Activated B cell treated with CpG ODN at 0.5 μM for 24 hours (primary cell): Measurements from ENCODE around the gene CCDC159. TPM values are rescaled to one million over a fixed set of nuclear protein-coding genes. Genes with fewer than 3 reads are reported as not detected.

Experiments
- ATAC-seq: fragments of 200-7000 bp; cut with Tn5 transposase; one replicate; pipeline ENCODE4 v1.10.0; 2021; ENCODE audit warnings: low read depth, mild to moderate bottlenecking, moderate library complexity
- CTCF ChIA-PET: fragments of 350-600 bp; sonication (Branson Sonifier 250); formaldehyde crosslinking; loops from one replicate; lab custom pipeline; 2021; ENCODE audit warnings: antibody characterized with exemption; lab: Charles Lee
- POLR2A ChIA-PET: fragments of 350-600 bp; sonication (Branson Sonifier 250); formaldehyde crosslinking; loops from one replicate; lab custom pipeline; 2021; ENCODE audit warnings: antibody characterized with exemption; lab: Charles Lee
- DNase-seq: peaks from one replicate; pipeline ENCODE4 v3.0.0; 2022
- H3K27ac Mint-ChIP-seq: one replicate; pipeline ENCODE4 v1.8.0; 2020; ENCODE audit warnings: mixed read lengths
- H3K27me3 Mint-ChIP-seq: one replicate; pipeline ENCODE4 v1.8.0; 2021; ENCODE audit warnings: mixed read lengths
- H3K36me3 Mint-ChIP-seq: one replicate; pipeline ENCODE4 v1.8.0; 2021; ENCODE audit warnings: low read depth, mixed read lengths
- H3K4me1 Mint-ChIP-seq: one replicate; pipeline ENCODE4 v1.8.0; 2021; ENCODE audit warnings: mixed read lengths
- H3K4me3 Mint-ChIP-seq: one replicate; pipeline ENCODE4 v1.8.0; 2020; ENCODE audit warnings: mild to moderate bottlenecking, mixed read lengths
- H3K9me3 Mint-ChIP-seq: one replicate; pipeline ENCODE4 v1.8.0; 2020; ENCODE audit warnings: mixed read lengths
- CTCF ChIP-seq: fragments of 200-600 bp; IDR thresholded peaks from one replicate; pipeline ENCODE4 v1.8.0; 2022; ENCODE audit warnings: antibody characterized with exemption, mild to moderate bottlenecking
- intact Hi-C: fragments of 100-400 bp; cut with micrococcal nuclease; formaldehyde crosslinking; loops from one replicate; pipeline ENCODE4 v1.15.1; 2024
- total RNA-seq: library from RNA; stranded (reverse); gene quantifications from 2 replicates; pipeline ENCODE4 v1.2.3, GENCODE V29; 2022

CCDC159 gene
- total RNA-seq, 1 donor from 2014 or later: 32.1 TPM

GRCh38 chr19:11397089-11397610 is 50.8 kb downstream of the CCDC159 start:
- ChIA-PET POLR2A (interaction anchor here (0.7 kb wide), 1 partner anchor 17 kb away, joined by 3 read pairs; no protein-coding TSS in a partner anchor), CTCF (no interaction called here)
- no peak overlapping the region for H3K27ac Mint-ChIP-seq
- H3K9me3 Mint-ChIP-seq: no peaks in the 10 kb centered on the region
- H3K36me3 Mint-ChIP-seq: no peaks in the 10 kb centered on the region
- H3K4me1 Mint-ChIP-seq: peaks cover 8% of the 10 kb centered on the region
- intact Hi-C loops: no loop called here
- TF ChIP-seq CTCF: no peak
- H3K4me3 Mint-ChIP-seq: no peak overlapping the region
- H3K27me3 Mint-ChIP-seq: peaks cover 6% of the 10 kb centered on the region
- DNase-seq: no peak
- ATAC-seq: no peak

GRCh38 chr19:11399667-11400066 is 53.3 kb downstream of the CCDC159 start:
- CTCF ChIA-PET: no interaction called here
- POLR2A ChIA-PET: no interaction called here
- no peak for ATAC-seq

GRCh38 chr19:11400798-11401197 is 54.5 kb downstream of the CCDC159 start:
- no peaks in the 10 kb centered on the region for H3K9me3 Mint-ChIP-seq
- ChIA-PET POLR2A (no interaction called here), CTCF (interaction anchor here (1.5 kb wide), 1 partner anchor 20 kb away, joined by 5 read pairs; no protein-coding TSS in a partner anchor)
- DNase-seq (no peak), ATAC-seq (no peak)
- peaks cover 2% of the 10 kb centered on the region for H3K27me3 Mint-ChIP-seq
- intact Hi-C loops: no loop called here
- H3K27ac Mint-ChIP-seq: no peak overlapping the region
- H3K36me3 Mint-ChIP-seq: no peaks in the 10 kb centered on the region
- H3K4me1 Mint-ChIP-seq: no peaks in the 10 kb centered on the region
- no peak for TF ChIP-seq CTCF
- no peak overlapping the region for H3K4me3 Mint-ChIP-seq

More at GRCh38 chr19:11399667-11400066, 53.3 kb downstream of the CCDC159 start:
- peaks cover 6% of the 10 kb centered on the region for H3K27me3 Mint-ChIP-seq
- no peak overlapping the region for H3K27ac Mint-ChIP-seq
- intact Hi-C loops: no loop called here
- no peaks in the 10 kb centered on the region for H3K4me1 Mint-ChIP-seq
- no peak for DNase-seq
- H3K4me3 Mint-ChIP-seq: no peak overlapping the region
- TF ChIP-seq CTCF: no peak
- H3K36me3 Mint-ChIP-seq: no peaks in the 10 kb centered on the region
- H3K9me3 Mint-ChIP-seq: no peaks in the 10 kb centered on the region

- no peaks in the 10 kb centered on the region for H3K27me3 Mint-ChIP-seq
- TF ChIP-seq CTCF: no peak
- intact Hi-C loops: no loop called here
- H3K36me3 Mint-ChIP-seq: no peaks in the 10 kb centered on the region
- no peak for ATAC-seq
- ChIA-PET CTCF (interaction anchor here (0.9 to 1.5 kb wide), 2 partner anchors 21 to 81 kb away, joined by 3 to 5 read pairs; no protein-coding TSS in a partner anchor), POLR2A (no interaction called here)
- H3K4me3 Mint-ChIP-seq: no peak overlapping the region
- peaks cover 5% of the 10 kb centered on the region for H3K4me1 Mint-ChIP-seq
- DNase-seq: no peak
- H3K27ac Mint-ChIP-seq: no peak overlapping the region
- no peaks in the 10 kb centered on the region for H3K9me3 Mint-ChIP-seq
These were observed 55.7 kb downstream of the CCDC159 start for GRCh38 chr19:11401808-11402543.

Other genes with a start within 250 kb of the CCDC159 start
- gene SPC24, start 190.7 kb upstream of the CCDC159 start, total RNA-seq: 0.98 and 1.3 TPM in 2 replicates
- gene KANK2, start 149.0 kb upstream of the CCDC159 start, total RNA-seq: 2.3 and 3.3 TPM in 2 replicates
- not detected in 2 replicates for gene ANGPTL8, start 106.9 kb upstream of the CCDC159 start, total RNA-seq
- 7.7 and 9.6 TPM in 2 replicates for gene DOCK6, start 84.0 kb upstream of the CCDC159 start, total RNA-seq
- gene TSPAN16, start 50.4 kb upstream of the CCDC159 start, total RNA-seq: not detected in 2 replicates
- 4.5 and 6.2 TPM in 2 replicates for gene RAB3D, start 6.9 kb upstream of the CCDC159 start, total RNA-seq
- gene TMEM205, start 251 bp upstream of the CCDC159 start, total RNA-seq: 61.8 and 68.1 TPM in 2 replicates
- 1.5 and 2.2 TPM in 2 replicates for gene PLPPR2, start 8.9 kb downstream of the CCDC159 start, total RNA-seq
- gene SWSAP1, start 28.1 kb downstream of the CCDC159 start, total RNA-seq: 4.3 and 5.1 TPM in 2 replicates
- gene EPOR, start 37.8 kb downstream of the CCDC159 start, total RNA-seq: 1.8 and 2.5 TPM in 2 replicates
- gene RGL3, start 72.8 kb downstream of the CCDC159 start, total RNA-seq: 0.32 and 0.33 TPM in 2 replicates
- 0.29 TPM in 1 of 2 replicates, not detected in the other for gene ODAD3, start 88.6 kb downstream of the CCDC159 start, total RNA-seq
- 287 and 289 TPM in 2 replicates for gene PRKCSH, start 89.1 kb downstream of the CCDC159 start, total RNA-seq
- not detected in 2 replicates for gene ELAVL3, start 134.5 kb downstream of the CCDC159 start, total RNA-seq
- 10.3 and 14.1 TPM in 2 replicates for gene ZNF653, start 159.3 kb downstream of the CCDC159 start, total RNA-seq
- gene ECSIT, start 182.6 kb downstream of the CCDC159 start, total RNA-seq: 49.3 and 54.2 TPM in 2 replicates
- gene CNN1, start 192.3 kb downstream of the CCDC159 start, total RNA-seq: not detected in 2 replicates
- gene ELOF1, start 212.7 kb downstream of the CCDC159 start, total RNA-seq: 61.7 and 66.1 TPM in 2 replicates
- 47.6 and 50.9 TPM in 2 replicates for gene ACP5, start 231.1 kb downstream of the CCDC159 start, total RNA-seq